Measurements from ENCODE around the gene BBS2. TPM values are rescaled to one million over a fixed set of nuclear protein-coding genes. Genes with fewer than 3 reads are reported as not detected.

BBS2 gene
- total RNA-seq, 2 donors from 2014 or later, result 28.6 to 49.6 TPM

GRCh38 chr16:56470232-56470631, 49.6 kb downstream of the BBS2 start:
- H3K4me1 ChIP-seq, result no peaks in the 10 kb centered on the region
- H3K27ac ChIP-seq, result no peak overlapping the region
- TF ChIP-seq CTCF (IDR thresholded peaks at IDR 0.05), result no peak
- no peaks in the 10 kb centered on the region for H3K27me3 ChIP-seq
- DNase-seq (ENCODE audit: low spot score), result no peak
- H3K4me3 ChIP-seq, result no peak overlapping the region
- H3K9me3 ChIP-seq, result no peaks in the 10 kb centered on the region
- peaks cover 91% of the 10 kb centered on the region for H3K36me3 ChIP-seq

- H3K4me3 ChIP-seq, result no peak overlapping the region
- no peaks in the 10 kb centered on the region for H3K4me1 ChIP-seq
- no peaks in the 10 kb centered on the region for H3K9me3 ChIP-seq
- no peaks in the 10 kb centered on the region for H3K27me3 ChIP-seq
- no peak for TF ChIP-seq CTCF (IDR thresholded peaks at IDR 0.05)
- no peak for DNase-seq (ENCODE audit: low spot score)
- peaks cover 93% of the 10 kb centered on the region for H3K36me3 ChIP-seq
- no peak overlapping the region for H3K27ac ChIP-seq
Observed at GRCh38 chr16:56469748-56470147, 50.1 kb downstream of the BBS2 start.

GRCh38 chr16:56468800-56469199, 51.0 kb downstream of the BBS2 start:
- Histone ChIP-seq H3K36me3 (peaks cover 94% of the 10 kb centered on the region), H3K9me3 (no peaks in the 10 kb centered on the region), H3K4me3 (no peak overlapping the region), H3K27me3 (no peaks in the 10 kb centered on the region), H3K4me1 (no peaks in the 10 kb centered on the region), H3K27ac (no peak overlapping the region)
- no peak for DNase-seq (ENCODE audit: low spot score)
- no peak for TF ChIP-seq CTCF (IDR thresholded peaks at IDR 0.05)

GRCh38 chr16:56466344-56466743, 53.5 kb downstream of the BBS2 start:
- no peaks in the 10 kb centered on the region for H3K9me3 ChIP-seq
- peaks cover 83% of the 10 kb centered on the region for H3K36me3 ChIP-seq
- no peaks in the 10 kb centered on the region for H3K27me3 ChIP-seq
- H3K4me1 ChIP-seq, result no peaks in the 10 kb centered on the region
- H3K27ac ChIP-seq, result no peak overlapping the region
- H3K4me3 ChIP-seq, result no peak overlapping the region
- no peak for DNase-seq (ENCODE audit: low spot score)
- TF ChIP-seq CTCF (IDR thresholded peaks at IDR 0.05), result no peak

- H3K36me3 ChIP-seq, result peaks cover 84% of the 10 kb centered on the region
- H3K9me3 ChIP-seq, result no peaks in the 10 kb centered on the region
- H3K27ac ChIP-seq, result no peak overlapping the region
- H3K4me3 ChIP-seq, result no peak overlapping the region
- no peaks in the 10 kb centered on the region for H3K4me1 ChIP-seq
- no peak for DNase-seq (ENCODE audit: low spot score)
- H3K27me3 ChIP-seq, result no peaks in the 10 kb centered on the region
- TF ChIP-seq CTCF (IDR thresholded peaks at IDR 0.05), result no peak
Observed at GRCh38 chr16:56463153-56463552, 56.7 kb downstream of the BBS2 start.

GRCh38 chr16:56462064-56462796, 57.6 kb downstream of the BBS2 start:
- Histone ChIP-seq H3K4me3 (no peak overlapping the region), H3K9me3 (no peaks in the 10 kb centered on the region), H3K36me3 (peaks cover 79% of the 10 kb centered on the region), H3K27ac (no peak overlapping the region), H3K27me3 (no peaks in the 10 kb centered on the region), H3K4me1 (no peaks in the 10 kb centered on the region)
- no peak for DNase-seq (ENCODE audit: low spot score)
- no peak for TF ChIP-seq CTCF (IDR thresholded peaks at IDR 0.05)

All from right atrium auricular region (tissue), 2 donors.